ENCODE measurements around the gene CCDC9.

- TF ChIP-seq CTCF (IDR thresholded peaks at IDR 0.05; ENCODE audit: low read depth, low read length), result peak; percentile 100
- TF ChIP-seq POLR2A (IDR thresholded peaks at IDR 0.05; ENCODE audit: extremely low read depth, insufficient read length), result no peak
- TF ChIP-seq MAX (IDR thresholded peaks at IDR 0.05; ENCODE audit: low read depth, low read length), result peak; percentile 99
- TF ChIP-seq MYC (IDR thresholded peaks at IDR 0.05; ENCODE audit: low read depth, low read length), result peak; percentile 98
Observed at GRCh38 chr19:47210689-47211316, 45.5 kb upstream of the CCDC9 start.

All from NB4 (cell line).